Small intestine (tissue), 7 donors: ENCODE measurements around the gene ADAMTS19. TPM values are rescaled to one million over a fixed set of nuclear protein-coding genes. Genes with fewer than 3 reads are reported as not detected.
"Not testable (repeated sequence)": the region's sequence is repeated elsewhere in the genome, so short reads cannot be mapped to it uniquely, and the experiment has no call there.

Source experiments
- DNase-seq, 2 donors: peaks; one replicate each; pipeline versions ENCODE4 v3.0.0 to v3.0.0-alpha.2; 2013
- FAIRE-seq: peaks from 2 replicates; lab custom pipeline; 2012; peaks lifted over from hg19 to GRCh38; lab: Jason Lieb, UNC
- H3K27ac ChIP-seq, 3 donors: one replicate each; pipeline ENCODE4 v1.5.1; 2013; ENCODE audit warnings: low read length in 2 of 3, mild to moderate bottlenecking in 2 of 3, control low read depth in 1 of 3, inconsistent platforms in 1 of 3, low read depth in 1 of 3, moderate library complexity in 1 of 3
- H3K27me3 ChIP-seq, 3 donors: one replicate each; pipeline ENCODE4 v1.6.1; 2013; ENCODE audit warnings: low read length in 3 of 3, inconsistent platforms in 1 of 3; ENCODE audit not compliant: control insufficient read depth in 3 of 3, insufficient read depth in 3 of 3
- H3K36me3 ChIP-seq, 3 donors: one replicate each; pipeline ENCODE4 v1.6.1; 2013; ENCODE audit warnings: low read length in 3 of 3, inconsistent platforms in 1 of 3, low read depth in 1 of 3, mild to moderate bottlenecking in 1 of 3, moderate library complexity in 1 of 3; ENCODE audit not compliant: control insufficient read depth in 3 of 3, insufficient read depth in 2 of 3
- H3K4me1 ChIP-seq, 3 donors: one replicate each; pipeline ENCODE4 v1.6.1; 2013; ENCODE audit warnings: low read length in 2 of 3, inconsistent platforms in 1 of 3, low read depth in 1 of 3, mild to moderate bottlenecking in 1 of 3, moderate library complexity in 1 of 3; ENCODE audit not compliant: control insufficient read depth in 3 of 3, insufficient read depth in 2 of 3
- H3K4me3 ChIP-seq, 3 donors: one replicate each; pipeline ENCODE4 v1.5.1; 2013; ENCODE audit warnings: low read length in 3 of 3, control low read depth in 1 of 3, inconsistent platforms in 1 of 3, low read depth in 1 of 3, mild to moderate bottlenecking in 1 of 3, moderate library complexity in 1 of 3
- H3K9me3 ChIP-seq, 2 donors: one replicate each; pipeline ENCODE4 v1.6.1; 2013; ENCODE audit warnings: low read depth in 1 of 2, low read length in 1 of 2; ENCODE audit not compliant: control insufficient read depth in 2 of 2, insufficient read depth in 1 of 2
- WGBS, 3 donors: extraction: QIAGEN DNeasy Blood & Tissue Kit; methylation state at CpG; one replicate each; pipeline ENCODE4 v1.1.7; 2013; 5-methylcytosine and 5-hydroxymethylcytosine counted together
- polyA plus RNA-seq, 4 donors: library from polyadenylated mRNA; stranded (reverse) in 3 of 4; unstranded in 1 of 4; fragments of 200-250 nt in 3 of 4; fragments of 120-200 nt in 1 of 4; gene quantifications; one replicate each; pipeline versions ENCODE4 v1.2.1 to v1.2.3, GENCODE V29; 2013
- donor health status: healthy with polysubstance abuse.
- donor health status: control.
- donor health status: control.
- donor health status: Bipolar disorder and iron deficiency.
- donor health status: healthy.

Gene ADAMTS19
- polyA plus RNA-seq, 4 donors: 0.28 to 2.5 TPM; not detected in 2

DNA sequence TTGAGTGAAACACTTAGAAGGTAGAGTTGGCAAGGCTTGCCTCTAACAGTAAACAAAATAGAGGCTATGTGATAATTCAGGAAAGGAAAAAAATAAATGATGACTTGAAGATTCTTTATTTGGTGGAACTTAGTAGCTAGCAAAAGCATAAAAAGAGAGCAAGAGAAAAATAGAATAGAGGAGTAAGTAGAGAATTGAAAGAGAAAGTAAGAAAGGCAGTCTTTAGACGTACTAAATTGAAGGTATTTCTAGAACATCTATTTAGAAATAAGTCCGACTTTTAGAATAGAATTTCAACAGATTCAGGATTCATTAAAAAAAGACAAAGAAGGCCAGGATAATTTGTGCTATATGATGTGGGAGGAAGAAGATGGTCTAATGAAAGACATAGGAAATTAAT lies 159.7 kb downstream of the ADAMTS19 start:
- FAIRE-seq: no peak
- H3K4me1 ChIP-seq: no peaks in the 10 kb centered on the region
- no peak overlapping the region for H3K27ac ChIP-seq
- H3K27me3 ChIP-seq: no peaks in the 10 kb centered on the region
- H3K36me3 ChIP-seq: no peaks in the 10 kb centered on the region
- no peak for DNase-seq
- no peak overlapping the region for H3K4me3 ChIP-seq
- no peaks in the 10 kb centered on the region for H3K9me3 ChIP-seq
- 50 to 58% (median 57%) methylated on average over 2 of the region's 2 CpGs for WGBS, 3 donors

DNA sequence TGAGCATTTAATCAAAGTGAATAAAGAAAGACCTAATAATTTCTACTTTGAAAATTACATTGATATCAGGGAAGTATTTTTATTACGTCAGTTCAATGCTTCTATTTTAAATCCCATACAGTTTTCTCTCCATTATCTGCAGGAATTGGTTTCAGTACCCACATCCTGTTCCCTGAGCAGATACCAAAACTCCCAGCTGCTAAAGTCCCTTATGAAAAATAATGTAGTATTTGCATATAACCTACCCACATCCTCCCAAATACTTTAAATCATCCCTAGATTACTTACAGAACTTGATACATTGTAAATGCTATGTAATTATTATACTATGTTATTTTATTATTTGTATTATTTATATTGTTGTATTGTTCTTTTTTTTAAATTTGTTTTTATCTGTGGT lies 162.4 kb downstream of the ADAMTS19 start:
- DNase-seq (no peak), FAIRE-seq (no peak)
- Histone ChIP-seq H3K36me3 (no peaks in the 10 kb centered on the region), H3K4me3 (no peak overlapping the region), H3K27ac (no peak overlapping the region), H3K4me1 (no peaks in the 10 kb centered on the region), H3K9me3 (no peaks in the 10 kb centered on the region), H3K27me3 (no peaks in the 10 kb centered on the region)
- WGBS, 3 donors: 55 to 68% (median 61%) methylated on average over 1 of the region's 1 CpG

DNA sequence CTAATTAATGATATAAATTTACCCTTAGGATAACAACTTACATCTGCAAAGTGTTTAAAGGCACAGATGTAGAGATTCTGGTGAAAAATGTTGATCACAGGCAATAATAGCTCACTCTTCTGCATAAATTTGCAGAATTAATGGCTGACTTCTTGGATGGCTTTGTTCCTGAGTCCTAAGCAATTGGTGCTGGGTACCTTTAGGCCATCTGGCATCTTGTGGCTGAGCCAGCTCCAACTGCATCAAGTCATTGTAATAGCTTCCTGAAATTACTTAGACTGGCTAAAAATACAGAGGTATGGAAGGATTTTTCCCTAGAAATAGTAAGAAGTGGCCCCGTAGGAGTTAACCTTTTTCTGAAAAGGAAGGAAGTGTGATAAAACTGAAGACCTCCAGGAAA lies 169.5 kb downstream of the ADAMTS19 start:
- DNase-seq (no peak), FAIRE-seq (no peak)
- Histone ChIP-seq H3K27ac (no peak overlapping the region), H3K27me3 (no peaks in the 10 kb centered on the region), H3K4me3 (no peak overlapping the region), H3K4me1 (no peaks in the 10 kb centered on the region), H3K36me3 (no peaks in the 10 kb centered on the region), H3K9me3 (peaks cover 0 to 6% of the 10 kb centered on the region in 2 donors)
- 47 to 91% (median 69%) methylated on average over 1 of the region's 1 CpG for WGBS, 3 donors

DNA sequence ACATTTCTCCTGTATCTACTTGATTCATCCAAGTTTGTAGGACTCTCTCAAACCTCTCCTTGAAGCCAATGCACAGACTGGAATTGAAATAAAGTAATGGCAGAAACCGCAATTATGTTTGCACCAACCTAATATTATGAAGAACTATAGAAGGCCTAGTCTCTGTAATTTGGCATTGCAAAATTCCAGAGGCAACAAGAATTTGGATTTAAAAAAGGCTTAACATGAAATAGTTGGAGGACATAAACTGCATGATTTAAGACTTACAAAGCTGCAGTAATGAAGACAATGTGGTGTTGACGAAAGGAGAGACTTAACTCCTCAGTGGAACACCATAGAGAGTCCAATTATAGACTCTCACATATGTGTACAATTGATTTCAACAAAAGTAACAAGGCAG lies 170.0 kb downstream of the ADAMTS19 start:
- DNase-seq (no peak), FAIRE-seq (no peak)
- Histone ChIP-seq H3K4me1 (no peaks in the 10 kb centered on the region), H3K27ac (no peak overlapping the region), H3K4me3 (no peak overlapping the region), H3K36me3 (no peaks in the 10 kb centered on the region), H3K27me3 (no peaks in the 10 kb centered on the region), H3K9me3 (peaks cover 0 to 6% of the 10 kb centered on the region in 2 donors)
- WGBS, 3 donors: 80 to 85% (median 85%) methylated on average over 2 of the region's 2 CpGs

DNA sequence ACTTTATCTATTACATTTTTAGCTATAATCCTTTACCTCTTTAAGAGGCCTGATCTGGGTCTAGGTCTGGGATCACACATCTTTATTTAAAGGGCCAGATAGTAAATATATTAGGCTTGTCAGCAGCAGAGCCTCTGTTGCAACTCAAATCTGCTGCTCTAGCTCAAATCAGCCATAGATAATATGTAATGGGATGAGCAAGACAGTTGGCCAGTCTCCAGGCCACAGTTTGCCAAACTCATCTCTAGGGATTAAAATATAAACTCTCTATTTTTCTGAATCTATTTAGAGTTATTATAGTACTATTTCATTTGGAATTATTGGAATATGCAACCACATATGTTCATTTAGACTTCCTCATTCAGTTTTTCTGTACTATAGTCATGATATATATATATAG lies 171.9 kb downstream of the ADAMTS19 start:
- Histone ChIP-seq H3K27me3 (no peaks in the 10 kb centered on the region), H3K27ac (no peak overlapping the region), H3K4me1 (no peaks in the 10 kb centered on the region), H3K36me3 (no peaks in the 10 kb centered on the region), H3K9me3 (peaks cover 0 to 8% of the 10 kb centered on the region in 2 donors), H3K4me3 (no peak overlapping the region)
- FAIRE-seq: no peak
- no peak for DNase-seq

DNA sequence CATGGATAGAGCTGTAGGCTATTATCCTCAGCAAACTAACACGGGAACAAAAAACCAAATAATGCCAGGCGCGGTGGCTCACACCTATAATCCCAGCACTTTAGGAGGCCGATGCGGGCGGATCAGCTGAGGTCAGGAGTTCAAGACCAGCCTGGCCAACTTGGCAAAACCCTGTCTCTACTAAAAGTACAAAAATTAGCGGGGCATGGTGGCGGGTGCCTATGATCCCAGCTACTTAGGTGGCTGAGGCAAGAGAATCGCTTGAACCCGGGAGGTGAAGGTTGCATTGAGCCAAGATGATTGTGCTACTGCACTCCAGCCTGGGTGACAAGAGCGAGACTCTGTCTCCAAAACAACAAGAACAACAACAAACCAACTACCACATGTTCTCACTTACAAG lies 177.4 kb downstream of the ADAMTS19 start:
- not testable (repeated sequence) for H3K4me3 ChIP-seq, H3K4me1 ChIP-seq, FAIRE-seq, H3K27ac ChIP-seq, DNase-seq, H3K27me3 ChIP-seq, H3K9me3 ChIP-seq, H3K36me3 ChIP-seq
- 90 to 93% (median 91%) methylated on average over 11 of the region's 11 CpGs for WGBS, 3 donors

DNA sequence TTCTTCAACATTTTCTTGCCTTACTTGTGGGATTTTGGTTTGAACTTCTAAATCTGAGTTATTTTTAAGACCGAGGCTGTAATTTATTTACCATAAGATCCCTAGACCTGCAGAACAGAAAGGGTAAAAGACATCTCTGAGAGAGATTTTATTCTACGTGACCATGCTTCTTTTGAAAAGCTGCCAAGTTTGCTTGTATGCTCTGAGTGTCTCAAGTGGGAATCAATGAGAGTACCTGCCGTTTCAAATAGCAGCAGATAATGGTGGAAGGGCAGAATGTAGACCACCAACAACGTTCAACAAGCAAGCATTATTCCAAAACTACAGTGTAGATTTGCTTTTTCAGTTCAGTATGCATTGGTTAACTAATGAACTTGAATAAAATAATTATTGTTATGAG lies 179.2 kb downstream of the ADAMTS19 start:
- no peak overlapping the region for H3K27ac ChIP-seq
- no peak for FAIRE-seq
- WGBS, 3 donors: 50 to 58% (median 51%) methylated on average over 4 of the region's 4 CpGs
- H3K4me1 ChIP-seq: no peaks in the 10 kb centered on the region
- H3K36me3 ChIP-seq: no peaks in the 10 kb centered on the region
- peaks cover 0 to 2% of the 10 kb centered on the region in 2 donors for H3K9me3 ChIP-seq
- no peak for DNase-seq
- H3K4me3 ChIP-seq: no peak overlapping the region
- no peaks in the 10 kb centered on the region for H3K27me3 ChIP-seq

DNA sequence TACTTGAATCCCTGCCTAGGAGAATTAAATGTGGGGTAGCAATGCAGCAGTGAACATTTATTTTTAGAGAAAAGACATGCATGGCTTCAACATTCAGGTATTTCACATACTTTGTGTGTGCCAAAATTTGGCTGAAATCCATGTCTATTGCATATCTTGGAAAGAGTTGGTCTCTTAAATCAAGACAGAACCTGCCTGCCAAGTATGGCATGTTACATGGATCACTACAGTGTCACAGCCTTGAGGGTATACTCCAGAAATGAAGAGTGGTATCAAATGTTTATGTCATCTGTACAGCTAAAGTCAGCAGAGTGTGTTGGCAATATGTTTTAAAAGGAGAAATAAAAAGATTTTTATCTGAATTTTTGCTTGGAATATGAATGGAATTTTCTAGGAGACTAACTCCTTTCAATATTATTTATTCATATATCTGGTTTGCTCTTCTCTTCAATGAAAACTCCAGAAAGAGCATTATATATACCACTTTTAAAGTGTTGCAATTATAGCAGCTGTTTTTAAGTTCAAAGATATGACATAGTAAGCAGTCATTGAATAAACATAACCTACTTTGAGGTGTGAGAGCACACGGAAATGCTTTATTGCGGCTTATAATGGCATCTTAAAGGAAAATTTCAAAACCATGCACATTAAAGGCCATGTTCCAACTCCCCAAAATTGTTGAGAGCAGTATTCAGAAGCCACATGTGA lies 192.4 kb downstream of the ADAMTS19 start:
- Histone ChIP-seq H3K4me1 (no peaks in the 10 kb centered on the region), H3K36me3 (no peaks in the 10 kb centered on the region), H3K4me3 (no peak overlapping the region), H3K9me3 (no peaks in the 10 kb centered on the region), H3K27me3 (no peaks in the 10 kb centered on the region), H3K27ac (no peak overlapping the region)
- no peak for FAIRE-seq
- 30 to 65% (median 42%) methylated on average over 2 of the region's 2 CpGs for WGBS, 3 donors
- DNase-seq: no peak

DNA sequence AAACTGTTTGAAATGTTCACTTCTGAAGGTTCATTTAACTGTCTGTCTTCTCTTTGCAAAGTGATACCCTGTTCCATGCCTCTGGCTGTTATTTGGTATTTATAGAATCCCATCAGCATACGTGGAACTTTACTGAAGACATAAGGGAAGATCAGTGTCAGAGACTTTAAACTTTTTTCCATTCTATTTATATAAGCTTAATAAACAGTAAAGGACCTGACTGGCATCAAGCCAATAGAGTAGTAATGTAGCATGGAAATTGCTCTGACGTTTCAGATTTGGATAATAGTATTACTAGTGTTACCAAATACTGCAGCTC lies 192.9 kb downstream of the ADAMTS19 start:
- H3K27me3 ChIP-seq: no peaks in the 10 kb centered on the region
- H3K9me3 ChIP-seq: no peaks in the 10 kb centered on the region
- DNase-seq (no peak), FAIRE-seq (no peak)
- H3K27ac ChIP-seq: no peak overlapping the region
- H3K4me1 ChIP-seq: no peaks in the 10 kb centered on the region
- no peak overlapping the region for H3K4me3 ChIP-seq
- 17 to 25% (median 22%) methylated on average over 2 of the region's 2 CpGs for WGBS, 3 donors
- H3K36me3 ChIP-seq: no peaks in the 10 kb centered on the region
